NCI-H748 treated with DMSO at 0.1 percent for 48 hours (cell line): ENCODE data around the gene TAF1D.

ENCODE experiments used
- DNase-seq: peaks from one replicate; lab custom pipeline; 2025; lab: John Stamatoyannopoulos, UW

The TAF1D gene

DNA sequence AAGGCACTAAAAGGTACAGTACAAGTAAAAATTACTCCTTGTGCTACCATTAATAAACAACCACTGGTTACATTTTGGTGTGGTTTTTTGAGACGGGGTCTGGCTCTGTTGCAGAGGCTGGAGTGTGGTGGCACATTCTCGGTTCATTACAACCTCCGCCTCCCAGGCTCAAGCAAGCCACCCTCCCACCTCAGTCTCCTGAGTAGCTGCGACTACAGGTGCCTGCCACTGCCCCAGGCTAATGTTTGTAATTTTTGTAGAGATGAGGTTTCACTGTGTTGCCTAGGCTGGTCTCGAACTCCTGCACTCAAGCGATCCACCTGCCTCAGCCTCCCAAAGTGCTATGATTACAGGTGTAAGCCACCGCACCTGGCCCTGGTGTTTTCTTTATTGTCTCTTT is 20.8 kb downstream of the TAF1D start:
- no peak for DNase-seq

DNA sequence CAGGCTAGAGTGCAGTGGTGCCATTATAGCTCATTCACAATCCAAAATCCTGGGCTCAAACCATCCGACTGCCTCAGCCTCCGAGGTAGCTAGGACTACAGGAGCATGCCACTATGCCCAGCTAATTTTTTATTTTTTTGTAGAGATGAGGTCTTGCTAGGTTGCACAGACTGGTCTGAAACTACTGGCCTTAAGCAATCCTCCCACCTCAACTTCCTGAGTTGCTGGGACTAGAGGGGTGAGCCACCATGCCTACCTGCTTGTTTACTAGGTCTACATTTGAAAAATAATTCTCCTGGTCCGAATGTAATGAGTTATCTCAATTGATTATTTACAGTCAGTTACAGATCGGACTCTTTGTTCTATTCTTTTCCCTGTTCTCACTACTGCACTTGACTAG is 22.0 kb downstream of the TAF1D start:
- no peak for DNase-seq

DNA sequence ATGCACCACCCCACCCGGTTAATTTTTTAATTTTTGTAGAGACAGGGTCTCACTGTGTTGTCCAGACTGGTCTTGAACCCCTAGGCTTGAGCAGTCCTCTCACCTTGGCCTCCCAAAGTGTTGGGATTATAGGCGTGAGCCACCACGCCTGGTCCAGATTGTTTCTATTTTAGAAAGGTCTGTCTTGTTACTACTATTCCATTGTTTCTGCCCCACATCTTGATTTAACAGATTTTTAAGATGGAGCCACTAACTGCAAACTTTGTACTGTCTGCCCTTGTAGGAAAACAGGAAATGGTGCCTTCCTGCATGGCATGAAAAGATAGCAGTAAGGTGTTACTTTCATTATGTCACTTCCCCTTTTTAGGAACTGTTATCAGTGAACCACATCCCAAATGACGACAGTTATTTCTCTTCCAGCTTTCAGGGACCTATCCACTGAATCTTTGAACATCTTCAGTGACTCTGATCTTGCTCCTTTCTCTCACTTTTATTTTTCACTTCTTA is 23.2 kb downstream of the TAF1D start:
- DNase-seq, result no peak

DNA sequence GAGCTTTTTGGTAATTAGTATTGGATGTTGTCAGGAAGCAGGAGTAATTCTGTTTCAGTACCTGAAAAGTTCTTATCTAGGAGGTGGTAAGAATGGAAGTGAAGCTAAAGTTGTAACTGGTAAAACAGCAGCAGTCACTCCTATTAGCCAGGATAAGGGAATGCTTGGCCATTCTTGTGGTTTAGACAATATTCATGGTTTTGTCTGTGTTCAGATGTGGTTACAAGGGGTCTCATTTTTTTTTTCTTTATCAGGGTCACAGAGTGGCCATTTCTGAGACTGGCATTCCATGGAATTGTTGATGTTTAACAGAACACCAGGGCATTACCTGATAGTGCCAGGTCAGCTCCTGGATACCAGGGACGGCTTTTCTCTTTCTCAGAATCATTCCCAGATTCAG is 23.8 kb downstream of the TAF1D start:
- no peak for DNase-seq

DNA sequence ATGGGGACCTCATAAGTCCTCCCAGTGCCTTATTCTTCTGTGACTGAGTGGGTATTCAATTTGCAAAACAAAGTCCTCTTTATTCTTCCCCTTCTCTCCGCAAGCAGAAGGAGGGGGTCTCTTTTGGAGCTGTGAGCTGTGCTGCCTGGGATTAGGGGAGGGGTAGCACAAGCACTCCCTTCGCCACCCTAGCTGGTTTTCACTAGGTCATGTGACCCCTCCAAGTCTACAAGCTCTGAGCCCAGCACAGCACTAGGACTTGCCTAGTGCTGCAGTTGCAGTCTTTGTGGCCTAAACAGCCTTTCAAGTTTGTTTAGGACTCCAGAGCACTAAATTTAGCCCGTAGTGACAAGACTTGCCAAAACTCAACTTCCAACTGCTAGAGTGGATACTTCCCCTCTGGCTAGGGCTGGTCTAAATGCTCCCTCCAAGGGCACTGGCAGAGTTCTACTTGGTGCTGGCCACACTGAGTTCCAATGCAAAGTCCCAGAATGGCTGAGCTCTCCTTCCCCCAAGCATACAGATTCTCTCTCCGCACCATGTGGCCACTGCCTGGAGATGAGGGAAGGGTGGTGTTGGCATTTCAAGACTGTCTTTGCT is 25.4 kb downstream of the TAF1D start:
- DNase-seq, result no peak

DNA sequence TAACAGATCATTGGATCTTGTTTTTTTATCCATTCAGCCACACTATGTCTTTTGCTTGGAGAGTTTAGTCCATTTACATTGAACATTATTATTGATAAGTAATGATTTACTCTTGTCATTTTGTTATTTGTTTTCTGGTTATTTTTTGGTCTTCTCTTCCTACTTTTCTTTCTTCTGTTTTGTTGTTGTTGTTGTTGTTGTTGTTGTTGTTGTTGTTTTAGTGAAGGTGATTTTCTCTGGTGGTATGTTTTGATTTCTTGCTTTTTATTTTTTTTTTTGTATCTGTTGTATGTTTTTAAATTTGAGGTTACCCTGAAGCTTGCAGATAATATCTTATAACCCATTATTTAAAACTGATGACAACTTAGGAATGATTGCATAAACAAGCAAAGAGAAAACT is 28.6 kb downstream of the TAF1D start:
- DNase-seq, result no peak

DNA sequence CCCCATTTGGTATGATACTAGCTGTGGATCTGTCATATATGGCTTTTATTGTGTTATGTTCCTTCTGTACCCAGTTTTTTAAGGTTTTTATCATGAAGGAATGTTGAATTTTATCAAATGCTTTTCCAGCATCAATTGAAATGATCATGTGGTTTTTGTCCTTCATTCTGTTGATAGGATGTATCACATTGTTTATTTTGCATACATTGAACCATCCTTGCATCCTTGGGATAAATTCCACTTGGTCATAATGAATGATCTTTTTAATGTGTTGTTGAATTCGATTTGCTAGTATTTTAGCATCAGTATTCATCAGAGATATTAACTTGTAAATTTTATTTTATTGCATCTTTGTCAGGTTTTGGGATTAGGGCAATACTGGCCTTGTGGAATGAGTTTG is 31.1 kb downstream of the TAF1D start:
- DNase-seq, result no peak

DNA sequence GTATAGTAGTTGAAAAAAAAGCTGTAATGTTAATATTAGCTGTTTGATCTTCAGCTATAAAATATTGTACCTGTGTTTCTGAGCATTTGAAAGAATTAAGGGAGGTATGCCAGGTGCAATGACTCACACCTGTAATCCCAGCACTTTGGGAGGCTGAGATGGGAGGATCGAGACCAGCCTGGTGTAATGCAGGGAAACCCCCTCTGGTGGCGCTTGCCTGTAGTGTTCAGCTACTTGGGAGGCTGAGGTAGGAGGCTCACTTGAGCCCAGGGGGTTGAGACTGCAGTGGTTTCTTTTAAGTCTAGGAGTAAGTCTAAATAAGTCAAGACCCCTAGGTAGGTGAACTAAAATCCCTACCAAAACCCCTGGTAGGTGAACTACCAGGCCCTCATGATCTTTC is 37.1 kb downstream of the TAF1D start:
- no peak for DNase-seq

DNA sequence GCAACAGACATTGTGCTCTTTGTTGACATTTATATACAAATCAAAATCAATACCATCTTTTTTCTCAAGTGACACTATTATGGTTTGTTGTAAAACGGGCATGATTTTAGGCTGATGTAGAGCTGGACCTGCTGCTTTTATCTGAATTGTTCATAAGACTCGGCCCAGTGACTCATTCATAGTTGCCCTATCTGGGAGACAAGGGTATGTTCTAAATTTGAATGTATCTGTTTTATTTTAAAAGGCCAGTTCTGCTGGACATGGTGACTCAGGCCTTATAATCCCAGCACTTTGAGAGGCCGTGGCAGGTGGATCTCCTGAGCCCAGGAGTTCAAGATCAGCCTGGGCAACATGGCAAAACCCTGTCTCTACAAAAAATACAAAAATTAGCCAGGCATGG is 40.5 kb downstream of the TAF1D start:
- DNase-seq, result no peak

DNA sequence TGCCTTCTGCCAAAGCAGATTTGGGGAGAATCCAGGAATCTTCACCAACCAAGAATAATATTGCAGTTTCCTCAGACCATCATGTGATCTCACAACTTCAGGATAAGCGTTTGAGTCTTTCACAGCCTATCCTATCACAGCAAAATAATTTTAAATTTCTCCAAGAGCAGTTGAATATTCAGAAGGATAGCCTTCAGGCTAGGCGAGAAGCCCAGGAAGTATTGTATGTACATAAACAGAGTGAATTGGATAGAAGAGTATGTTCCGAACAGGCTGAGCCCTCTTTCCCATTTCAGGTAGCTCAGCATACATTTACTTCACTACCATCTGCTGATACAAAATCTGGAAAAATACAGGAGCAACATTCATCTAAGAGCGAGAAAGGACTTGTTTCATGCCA is 43.7 kb downstream of the TAF1D start:
- no peak for DNase-seq

DNA sequence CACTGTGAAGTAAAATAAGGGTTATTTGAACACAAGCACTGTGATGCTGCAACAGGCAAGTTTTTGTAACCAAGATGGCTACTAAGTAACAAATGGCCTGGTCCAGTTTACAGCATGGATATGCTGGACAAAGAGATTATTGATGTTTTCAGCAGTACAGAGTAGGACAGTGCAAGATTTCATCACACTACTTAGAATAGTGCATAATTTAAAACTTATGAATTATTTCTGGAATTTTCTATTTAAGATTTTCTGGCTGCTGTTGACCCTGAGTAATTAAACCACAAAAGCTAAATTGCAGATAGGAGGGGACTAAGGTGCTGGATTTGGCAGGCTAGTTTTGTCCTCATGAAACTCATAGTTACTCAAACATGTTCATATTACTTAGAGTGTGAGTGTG is 46.7 kb downstream of the TAF1D start:
- DNase-seq, result no peak

DNA sequence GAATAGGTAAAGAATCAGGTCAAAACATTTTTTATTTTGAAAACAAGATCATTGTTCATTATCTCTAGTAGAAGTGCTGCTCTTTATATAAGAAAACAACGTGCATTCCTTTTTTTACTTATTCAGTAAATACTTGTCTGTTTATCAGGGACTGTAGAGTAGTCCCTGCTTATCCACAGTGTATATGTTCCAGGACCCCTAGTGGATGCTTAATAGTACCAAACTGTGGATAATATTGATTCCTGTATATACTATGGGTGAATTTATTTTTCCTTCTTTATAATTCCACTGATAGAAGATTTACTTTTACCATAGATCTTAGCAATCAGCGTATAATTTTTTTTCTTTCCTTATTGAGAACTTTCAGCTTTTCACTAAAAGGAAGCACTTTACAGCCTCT is 47.2 kb downstream of the TAF1D start:
- DNase-seq, result no peak

DNA sequence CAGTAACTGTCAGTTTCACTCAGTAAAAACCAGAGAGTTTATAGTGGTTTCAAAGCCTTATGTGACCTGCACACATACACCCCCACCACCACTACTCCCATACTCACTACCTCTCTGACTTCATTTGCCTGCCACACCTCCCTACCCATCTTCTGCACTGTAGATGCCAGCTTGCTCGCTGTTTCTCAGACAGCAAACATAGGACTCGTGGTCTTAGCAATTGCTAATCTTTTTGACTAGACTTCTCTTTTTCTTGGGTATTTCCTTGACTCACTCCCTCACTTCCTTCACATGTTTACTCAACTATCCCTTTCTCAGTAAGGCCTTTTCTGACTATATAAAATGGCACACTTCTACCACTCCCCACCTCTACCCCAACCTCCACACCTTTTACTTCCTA is 52.1 kb downstream of the TAF1D start:
- no peak for DNase-seq

DNA sequence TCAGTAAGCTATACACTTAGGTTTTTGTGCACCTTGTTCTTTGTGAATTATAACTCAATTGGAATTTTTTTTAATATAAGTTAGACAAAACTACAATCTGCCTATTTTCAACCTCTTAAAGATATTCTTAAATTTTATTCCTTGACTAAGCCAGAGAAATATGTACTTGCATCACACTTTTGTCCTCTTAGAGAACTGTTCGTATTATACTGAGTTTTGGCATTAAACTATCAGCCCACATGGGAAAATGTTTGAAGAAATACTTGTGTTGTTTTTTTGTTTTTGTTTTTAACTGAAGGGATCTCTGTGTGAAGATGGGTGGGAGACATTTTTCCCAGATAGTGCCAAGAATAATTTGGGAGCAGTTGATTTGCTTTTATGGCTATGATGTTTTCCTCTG is 54.5 kb downstream of the TAF1D start:
- no peak for DNase-seq

DNA sequence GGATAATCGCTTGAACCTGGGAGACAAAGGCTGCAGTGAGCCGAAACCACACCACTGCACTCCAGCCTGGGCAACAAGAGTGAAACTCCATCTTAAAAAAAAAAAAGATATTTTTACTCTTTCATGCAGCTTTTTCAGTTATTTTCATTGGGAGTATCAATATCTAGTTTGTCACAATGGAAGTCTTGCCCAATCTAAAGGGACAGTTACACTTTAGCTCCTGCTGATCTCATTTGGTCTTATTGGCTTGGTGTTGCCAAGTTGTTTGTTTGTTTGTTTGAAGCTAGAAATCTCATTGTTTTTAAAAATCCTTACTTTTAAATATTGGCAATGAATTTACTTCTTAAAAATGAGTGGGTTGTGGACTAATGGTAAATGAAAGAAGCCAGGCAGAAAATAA is 55.1 kb downstream of the TAF1D start:
- DNase-seq, result no peak
